GM19099 (cell line): ENCODE results near the gene EDC4.

Experiments used
- POLR2A ChIP-seq: IDR thresholded peaks from 3 replicates; pipeline ENCODE4 v1.6.1; 2011; ENCODE audit warnings: low read depth; ENCODE audit not compliant: insufficient read length; ENCODE audit errors: extremely low read depth

The EDC4 gene

DNA sequence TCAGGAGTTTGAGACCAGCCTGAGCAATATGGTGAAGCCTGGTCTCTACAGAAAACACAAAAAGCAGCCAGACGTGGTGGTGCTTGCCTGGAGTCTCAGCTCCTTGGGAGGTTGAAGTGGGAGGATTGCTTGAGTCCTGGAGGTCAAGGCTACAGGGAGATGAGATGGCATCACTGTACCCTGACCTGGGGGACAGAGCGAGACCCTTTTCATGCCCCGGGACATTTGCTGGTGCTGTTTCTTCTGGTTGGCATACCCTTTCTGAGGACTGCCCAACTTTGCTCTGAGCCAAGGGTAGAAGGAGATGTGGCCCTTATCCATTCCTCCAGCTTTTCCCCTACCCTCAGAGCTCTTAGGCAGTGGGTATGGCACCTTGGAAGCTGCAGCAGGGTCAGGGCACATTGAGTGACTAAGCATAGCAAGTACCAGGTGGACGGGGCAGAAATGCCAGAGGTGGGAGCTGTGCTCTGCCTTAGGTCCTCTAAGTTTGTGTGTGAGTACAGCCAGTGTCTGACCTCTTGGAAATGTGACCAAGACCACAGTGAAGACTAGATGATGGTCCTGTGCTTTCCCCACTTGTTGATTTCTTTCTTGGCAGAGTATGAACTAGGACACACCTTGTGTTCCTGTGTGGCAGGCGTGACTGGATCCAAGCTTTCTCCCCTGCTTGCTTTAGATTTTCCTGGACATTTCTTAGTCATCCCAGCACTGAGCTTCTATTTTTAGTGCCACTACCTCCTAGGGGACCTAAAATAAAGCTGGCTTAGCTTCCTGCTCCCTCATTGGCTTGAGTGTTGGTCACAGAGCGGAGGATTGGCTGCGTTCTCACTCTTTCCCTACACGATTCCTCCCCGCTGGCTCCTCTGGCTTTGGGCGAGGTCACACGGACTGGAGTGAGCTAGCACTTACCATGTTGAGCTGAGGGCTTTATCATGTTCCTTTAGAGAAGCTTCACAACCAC is 9.9 kb upstream of the EDC4 start:
- TF ChIP-seq POLR2A = no peak

DNA sequence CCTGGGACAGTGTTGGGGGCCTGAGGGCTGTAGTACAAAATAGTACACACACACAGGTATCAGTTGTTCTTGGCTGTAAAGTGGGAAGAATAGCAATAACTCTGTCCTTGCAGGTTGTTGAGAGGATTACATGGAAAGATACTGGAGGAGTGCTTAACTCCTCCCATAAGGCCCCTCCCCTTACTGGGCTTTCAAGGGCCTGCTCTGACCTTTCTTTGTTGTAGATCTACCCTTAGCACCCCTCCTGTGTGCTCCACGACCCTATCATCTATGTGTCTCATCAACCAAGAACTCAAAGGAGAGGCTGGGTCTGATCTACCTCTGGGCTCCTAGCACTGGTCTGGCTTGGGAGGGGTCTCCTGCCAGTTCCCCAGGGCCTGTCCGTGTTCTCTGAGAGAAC is 8.3 kb upstream of the EDC4 start:
- no peak for TF ChIP-seq POLR2A

DNA sequence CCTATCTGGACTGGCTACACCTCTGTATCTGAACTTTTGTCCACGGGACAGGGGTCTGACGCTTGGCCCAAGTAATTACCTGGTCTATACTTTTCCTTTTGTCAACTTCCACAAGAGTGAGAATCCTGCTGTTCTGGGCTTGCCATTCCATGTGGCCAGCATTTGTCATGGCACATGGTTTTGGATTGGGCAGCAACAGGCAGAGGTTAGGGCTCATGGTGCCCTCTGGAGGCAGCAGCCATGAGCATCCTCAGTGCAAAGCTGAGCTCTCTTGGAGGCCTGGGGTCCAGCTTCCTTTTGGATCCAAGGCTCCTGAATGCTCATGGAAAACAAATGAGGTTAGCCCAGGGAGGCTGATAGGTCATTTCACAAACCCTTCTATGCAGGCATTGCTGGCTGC is 7.5 kb upstream of the EDC4 start:
- no peak for TF ChIP-seq POLR2A

DNA sequence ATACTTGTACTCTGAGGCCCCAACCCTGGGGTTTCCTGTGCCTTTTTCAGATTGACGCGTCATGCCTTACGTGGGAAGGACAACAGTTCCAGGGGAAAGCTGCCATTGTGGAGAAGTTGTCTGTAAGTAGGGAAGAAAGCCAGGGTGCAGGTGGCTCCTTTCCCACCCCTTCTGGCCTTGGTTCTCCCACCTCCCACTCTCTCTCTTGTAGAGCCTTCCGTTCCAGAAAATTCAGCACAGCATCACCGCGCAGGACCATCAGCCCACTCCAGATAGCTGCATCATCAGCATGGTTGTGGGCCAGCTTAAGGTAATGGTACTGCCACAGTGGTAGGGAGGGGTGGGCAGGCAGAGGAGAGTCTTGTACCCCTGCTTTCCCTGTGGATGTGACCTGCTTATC is 4.6 kb upstream of the EDC4 start:
- TF ChIP-seq POLR2A = no peak

DNA sequence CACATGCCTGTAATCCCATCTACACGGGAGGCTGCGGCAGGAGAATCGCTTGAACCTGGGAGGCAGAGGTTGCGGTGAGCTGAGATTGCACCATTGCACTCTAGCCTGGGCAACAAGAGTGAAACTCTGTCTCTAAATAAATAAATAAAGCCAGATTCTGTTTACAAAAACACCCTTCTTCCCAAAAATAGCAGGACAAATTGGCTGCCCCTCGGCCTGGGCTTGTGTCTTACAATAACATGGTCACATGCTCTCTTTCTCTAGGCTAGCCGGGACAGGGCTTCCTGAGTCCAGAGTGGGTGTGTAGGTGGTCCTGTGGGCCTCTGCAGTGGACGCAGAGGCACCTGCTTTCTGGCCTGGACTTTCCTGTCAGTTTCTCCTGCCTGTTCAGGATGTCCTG is 3.2 kb upstream of the EDC4 start:
- TF ChIP-seq POLR2A = no peak

DNA sequence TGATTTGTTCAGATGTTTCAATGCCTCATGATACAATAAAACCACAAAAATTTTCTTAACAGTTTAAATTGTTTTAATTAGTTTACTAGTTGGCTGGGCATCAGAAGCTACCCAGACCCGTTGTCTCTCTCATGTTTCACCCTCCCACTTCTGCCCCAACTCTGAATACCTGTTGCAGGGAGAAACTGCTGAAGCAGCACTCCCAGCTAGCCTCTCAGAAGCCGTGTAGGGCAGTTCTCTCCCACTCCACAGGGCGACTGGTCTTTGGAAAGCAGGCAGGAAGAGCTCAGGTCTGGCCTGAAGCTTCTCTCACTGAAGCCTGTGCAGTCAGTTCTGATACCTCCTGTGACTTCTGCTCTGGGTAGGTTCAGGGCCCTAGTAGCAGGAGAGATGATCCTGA is 1.6 kb upstream of the EDC4 start:
- no peak for TF ChIP-seq POLR2A

DNA sequence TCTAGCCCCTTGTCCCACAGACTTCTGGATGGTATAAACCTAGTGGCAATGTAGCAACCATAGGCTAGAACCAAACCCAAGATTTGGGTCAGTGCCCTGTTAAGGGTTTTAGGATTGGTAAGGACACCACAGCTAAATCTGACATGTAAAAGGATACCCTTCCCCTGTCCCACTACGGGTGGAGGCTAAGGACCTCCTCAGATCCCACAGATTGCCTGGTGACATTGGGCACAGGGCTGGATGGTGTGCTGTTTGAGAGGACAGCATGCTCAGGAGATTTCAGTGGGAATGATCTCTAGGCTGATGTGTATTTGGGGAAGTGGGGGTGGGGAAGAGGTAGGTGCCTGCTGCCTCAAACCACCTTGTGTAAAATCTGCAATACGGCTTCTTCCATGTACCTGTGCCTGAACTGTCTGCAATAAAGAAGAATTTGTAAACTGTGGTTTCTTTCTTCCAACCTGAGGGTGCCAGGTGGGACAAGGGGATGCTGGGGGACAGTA is 671 bp upstream of the EDC4 start:
- TF ChIP-seq POLR2A = no peak

DNA sequence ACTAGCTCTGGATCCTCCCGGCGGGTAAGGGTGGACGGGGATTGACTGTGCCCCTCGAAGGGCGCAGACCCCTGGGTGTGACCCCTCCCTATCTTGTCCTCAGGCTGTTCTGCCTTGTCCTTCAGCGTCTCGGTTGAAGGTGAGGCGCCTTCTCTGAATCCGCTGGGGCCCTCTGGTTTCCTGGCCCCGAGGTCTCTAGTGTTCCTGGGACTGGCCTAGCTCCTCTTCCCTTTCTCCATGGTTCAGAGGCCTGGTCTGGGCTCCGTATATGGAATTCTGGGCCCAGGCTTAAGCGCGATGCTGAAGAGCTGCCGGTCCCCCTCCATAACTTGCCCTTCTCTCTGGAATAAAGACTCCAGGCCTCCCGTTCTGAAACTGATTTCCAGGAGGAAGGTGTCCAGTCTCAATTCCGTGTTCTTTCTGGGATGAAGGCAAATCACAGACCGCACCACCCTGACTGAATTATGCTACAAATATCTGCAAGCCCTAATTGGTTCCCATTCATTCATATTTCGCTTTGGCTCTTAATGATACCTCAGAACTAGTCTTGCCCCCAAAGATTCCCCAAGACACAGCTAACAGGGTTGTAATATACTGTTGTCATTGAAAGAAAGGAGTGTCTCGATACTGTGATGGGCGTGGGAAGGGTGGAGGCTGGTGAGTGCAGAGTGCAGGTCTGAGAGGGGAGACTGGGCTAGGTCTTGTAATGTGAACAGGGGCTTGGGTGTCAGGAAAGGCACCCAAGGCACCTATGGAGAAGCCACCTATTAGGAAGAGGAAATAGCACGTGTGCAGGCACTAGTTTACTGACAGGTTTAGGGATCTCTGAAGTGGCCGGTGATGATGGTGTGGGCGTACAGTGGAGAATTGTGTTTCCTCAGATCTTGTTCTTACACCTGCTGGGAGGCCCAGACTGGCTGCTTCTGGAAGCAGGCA is 851 bp downstream of the EDC4 start:
- no peak for TF ChIP-seq POLR2A

DNA sequence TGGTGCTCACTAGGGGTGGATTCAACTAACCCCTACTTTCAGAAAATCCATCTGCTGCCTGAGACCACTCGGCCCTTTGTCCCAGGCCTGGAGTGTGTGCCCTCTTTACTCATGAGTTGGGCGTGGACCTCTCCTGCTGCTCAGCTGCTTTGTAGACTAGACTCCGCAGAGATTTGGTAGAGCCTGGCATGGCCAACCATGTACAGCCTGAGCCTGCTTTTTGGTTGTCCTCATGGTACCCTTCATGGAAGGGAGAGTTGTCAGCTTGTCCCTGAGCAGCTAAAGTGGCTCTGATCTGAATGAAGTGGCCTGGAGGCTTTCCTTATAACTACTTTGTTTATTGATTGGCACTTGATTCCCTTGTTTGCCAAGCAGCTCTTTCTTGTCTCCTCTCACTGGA is 1.5 kb downstream of the EDC4 start:
- no peak for TF ChIP-seq POLR2A

DNA sequence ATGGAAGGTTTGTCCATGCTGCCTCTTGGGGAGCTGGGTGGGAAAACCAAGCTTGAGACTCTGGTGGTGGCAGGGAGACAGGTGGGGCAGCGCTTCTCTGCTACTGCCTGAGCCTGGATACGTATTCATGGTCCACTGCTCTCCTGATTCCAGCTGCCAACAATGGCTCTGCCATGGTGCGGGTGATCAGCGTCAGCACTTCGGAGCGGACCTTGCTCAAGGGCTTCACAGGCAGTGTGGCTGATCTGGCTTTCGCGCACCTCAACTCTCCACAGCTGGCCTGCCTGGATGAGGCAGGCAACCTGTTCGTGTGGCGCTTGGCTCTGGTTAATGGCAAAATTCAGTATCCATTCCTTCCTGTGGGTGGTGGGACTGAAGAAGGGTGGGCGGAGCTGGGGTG is 4.2 kb downstream of the EDC4 start:
- TF ChIP-seq POLR2A = no peak

DNA sequence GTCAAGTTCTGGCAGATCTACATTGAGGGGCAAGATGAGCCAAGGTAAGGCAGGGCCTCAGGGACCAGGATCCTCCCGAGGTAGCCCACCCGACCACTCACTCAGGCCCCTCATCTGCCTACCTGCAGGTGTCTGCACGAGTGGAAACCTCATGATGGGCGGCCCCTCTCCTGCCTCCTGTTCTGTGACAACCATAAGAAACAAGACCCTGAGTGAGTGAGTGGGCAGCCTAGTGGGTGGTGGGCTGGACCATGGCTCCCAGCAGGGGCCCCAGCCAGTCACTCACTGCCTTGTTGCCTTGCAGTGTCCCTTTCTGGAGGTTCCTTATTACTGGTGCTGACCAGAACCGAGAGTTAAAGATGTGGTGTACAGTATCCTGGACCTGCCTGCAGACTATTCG is 5.4 kb downstream of the EDC4 start:
- no peak for TF ChIP-seq POLR2A

DNA sequence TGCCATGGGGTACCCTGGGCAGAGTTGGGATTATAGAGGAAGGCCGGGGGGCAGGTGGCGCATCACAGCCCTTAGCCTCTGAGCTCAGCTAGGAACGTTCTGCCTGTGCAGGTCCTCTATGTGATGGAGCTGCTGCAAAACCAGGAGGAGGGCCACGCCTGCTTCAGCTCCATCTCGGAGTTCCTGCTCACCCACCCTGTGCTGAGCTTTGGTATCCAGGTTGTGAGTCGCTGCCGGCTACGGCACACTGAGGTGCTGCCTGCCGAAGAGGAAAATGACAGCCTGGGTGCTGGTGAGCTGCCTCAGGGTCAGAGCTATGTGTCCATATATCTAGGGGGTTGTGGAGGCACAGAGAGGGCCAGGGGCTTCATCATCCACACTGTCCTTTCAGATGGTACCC is 6.0 kb downstream of the EDC4 start:
- no peak for TF ChIP-seq POLR2A

DNA sequence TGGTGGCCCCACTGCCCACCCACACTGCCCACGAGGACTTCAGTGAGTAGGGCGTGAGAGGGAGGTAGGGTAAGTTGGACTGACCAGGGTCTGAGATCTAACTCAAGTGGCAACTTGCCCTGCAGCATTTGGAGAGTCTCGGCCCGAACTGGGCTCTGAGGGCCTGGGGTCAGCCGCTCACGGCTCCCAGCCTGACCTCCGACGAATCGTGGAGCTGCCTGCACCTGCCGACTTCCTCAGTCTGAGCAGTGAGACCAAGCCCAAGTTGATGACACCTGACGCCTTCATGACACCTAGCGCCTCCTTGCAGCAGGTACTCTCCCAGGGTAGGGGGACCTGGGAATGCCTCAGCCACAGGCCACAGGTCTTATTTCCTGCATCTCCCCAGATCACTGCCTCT is 6.6 kb downstream of the EDC4 start:
- no peak for TF ChIP-seq POLR2A

DNA sequence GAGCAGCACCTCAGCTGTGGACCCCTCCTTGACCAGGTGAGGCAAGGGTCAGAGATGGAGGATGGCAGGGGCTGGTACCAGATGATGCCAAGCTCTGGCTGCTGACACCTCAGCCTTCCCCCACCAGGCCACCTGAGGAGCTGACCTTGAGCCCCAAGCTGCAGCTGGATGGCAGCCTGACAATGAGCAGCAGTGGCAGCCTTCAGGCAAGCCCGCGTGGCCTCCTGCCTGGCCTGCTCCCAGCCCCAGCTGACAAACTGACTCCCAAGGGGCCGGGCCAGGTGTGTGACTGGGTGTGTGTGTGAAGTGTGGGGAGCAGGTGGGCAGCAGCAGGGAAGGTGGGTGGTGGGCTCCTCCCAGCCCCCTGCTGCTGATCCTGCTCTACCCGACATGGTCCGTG is 7.1 kb downstream of the EDC4 start:
- no peak for TF ChIP-seq POLR2A

DNA sequence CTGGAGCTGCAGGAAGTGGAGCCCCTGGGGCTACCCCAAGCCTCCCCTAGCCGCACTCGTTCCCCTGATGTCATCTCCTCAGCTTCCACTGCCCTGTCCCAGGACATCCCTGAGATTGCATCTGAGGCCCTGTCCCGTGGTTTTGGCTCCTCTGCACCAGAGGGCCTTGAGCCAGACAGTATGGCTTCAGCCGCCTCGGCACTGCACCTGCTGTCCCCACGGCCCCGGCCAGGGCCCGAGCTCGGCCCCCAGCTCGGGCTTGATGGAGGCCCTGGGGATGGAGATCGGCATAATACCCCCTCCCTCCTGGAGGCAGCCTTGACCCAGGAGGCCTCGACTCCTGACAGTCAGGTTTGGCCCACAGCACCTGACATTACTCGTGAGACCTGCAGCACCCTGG is 7.7 kb downstream of the EDC4 start:
- no peak for TF ChIP-seq POLR2A
